Activated CD4-positive, CD25-positive, alpha-beta regulatory T cell treated with anti-CD3 and anti-CD28 coated beads, Interleukin-2, amount 50 U/mL, for 16 hours (primary cell): ENCODE measurements around the gene IMPACT.

Source experiments
- DNase-seq: peaks from one replicate; pipeline ENCODE4 v3.0.0-alpha.2; 2020; ENCODE audit warnings: low read depth, low spot score

IMPACT gene

GRCh38 chr18:24475926-24476589, 49.6 kb downstream of the IMPACT start:
- no peak for DNase-seq

- DNase-seq: no peak
Measured at GRCh38 chr18:24479371-24479770, 52.9 kb downstream of the IMPACT start.

GRCh38 chr18:24482821-24483220, 56.4 kb downstream of the IMPACT start:
- DNase-seq: no peak

- no peak for DNase-seq
Measured at GRCh38 chr18:24485681-24486080, 59.2 kb downstream of the IMPACT start.

GRCh38 chr18:24486684-24487083, 60.2 kb downstream of the IMPACT start:
- no peak for DNase-seq

- DNase-seq: no peak
Measured at GRCh38 chr18:24488824-24489493, 62.5 kb downstream of the IMPACT start.

GRCh38 chr18:24490539-24490938, 64.1 kb downstream of the IMPACT start:
- DNase-seq: no peak

GRCh38 chr18:24491927-24492834, 65.7 kb downstream of the IMPACT start:
- no peak for DNase-seq

- DNase-seq: no peak
Measured at GRCh38 chr18:24494586-24494985, 68.1 kb downstream of the IMPACT start.

- no peak for DNase-seq
Measured at GRCh38 chr18:24497031-24497754, 70.7 kb downstream of the IMPACT start.

GRCh38 chr18:24499814-24500213, 73.3 kb downstream of the IMPACT start:
- no peak for DNase-seq

GRCh38 chr18:24500217-24500616, 73.7 kb downstream of the IMPACT start:
- DNase-seq: no peak

GRCh38 chr18:24500766-24501165, 74.3 kb downstream of the IMPACT start:
- DNase-seq: no peak

GRCh38 chr18:24502667-24503523, 76.4 kb downstream of the IMPACT start:
- no peak for DNase-seq
